Stomach smooth muscle (tissue), 2 donors: Measurements from ENCODE around the gene KIAA1958.
"Not testable (repeated sequence)": the region's sequence is repeated elsewhere in the genome, so short reads cannot be mapped to it uniquely, and the experiment has no call there.

Source experiments
- H3K27ac ChIP-seq: one replicate; pipeline ENCODE4 v1.7.0; 2013; ENCODE audit warnings: mild to moderate bottlenecking, low read length, inconsistent platforms
- H3K27me3 ChIP-seq, 2 donors: one replicate each; pipeline ENCODE4 v1.7.0; 2013; ENCODE audit warnings: low read length in 2 of 2; ENCODE audit not compliant: insufficient read depth in 2 of 2, control insufficient read depth in 1 of 2
- H3K36me3 ChIP-seq, 2 donors: one replicate each; pipeline ENCODE4 v1.7.0; 2013; ENCODE audit warnings: low read length in 2 of 2; ENCODE audit not compliant: control insufficient read depth in 2 of 2, insufficient read depth in 2 of 2
- H3K4me1 ChIP-seq: one replicate; pipeline ENCODE4 v1.7.0; 2013; ENCODE audit warnings: low read length; ENCODE audit not compliant: control insufficient read depth, insufficient read depth
- H3K4me3 ChIP-seq, 2 donors: one replicate each; pipeline ENCODE4 v1.7.0; 2013; ENCODE audit warnings: low read length in 2 of 2
- H3K9ac ChIP-seq, 2 donors: one replicate each; pipeline ENCODE4 v1.7.0; 2013; ENCODE audit warnings: low read length in 2 of 2, mild to moderate bottlenecking in 1 of 2
- H3K9me3 ChIP-seq, 2 donors: one replicate each; pipeline ENCODE4 v1.7.0; 2013; ENCODE audit warnings: low read length in 2 of 2; ENCODE audit not compliant: control insufficient read depth in 2 of 2
- donor health status: healthy.
- donor health status: Pancreatic carcinoma.

KIAA1958 gene

DNA sequence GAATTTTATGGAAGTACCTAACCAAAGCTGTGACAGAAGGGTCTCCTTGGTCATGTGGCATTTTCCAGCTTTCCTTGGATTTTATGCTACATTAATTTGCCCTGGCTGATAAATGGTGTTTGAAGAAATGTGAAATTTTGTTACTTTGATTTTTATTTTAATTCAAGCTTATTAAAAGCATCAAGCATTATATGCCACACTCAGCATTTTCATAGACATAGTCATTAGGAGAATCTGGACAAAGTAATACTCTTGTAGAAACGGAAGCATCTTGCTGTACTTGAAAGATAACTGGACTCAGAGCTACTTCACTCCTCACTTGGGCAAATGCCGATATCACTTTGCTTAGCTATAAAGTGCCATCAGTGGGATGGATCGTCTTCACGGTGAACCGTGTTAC lies 177.1 kb downstream of the KIAA1958 start:
- Histone ChIP-seq H3K27me3 (no peaks in the 10 kb centered on the region), H3K9ac (no peak overlapping the region), H3K9me3 (no peaks in the 10 kb centered on the region), H3K36me3 (peaks cover 0 to 6% of the 10 kb centered on the region in 2 donors), H3K27ac (no peak overlapping the region), H3K4me1 (no peaks in the 10 kb centered on the region), H3K4me3 (no peak overlapping the region)

DNA sequence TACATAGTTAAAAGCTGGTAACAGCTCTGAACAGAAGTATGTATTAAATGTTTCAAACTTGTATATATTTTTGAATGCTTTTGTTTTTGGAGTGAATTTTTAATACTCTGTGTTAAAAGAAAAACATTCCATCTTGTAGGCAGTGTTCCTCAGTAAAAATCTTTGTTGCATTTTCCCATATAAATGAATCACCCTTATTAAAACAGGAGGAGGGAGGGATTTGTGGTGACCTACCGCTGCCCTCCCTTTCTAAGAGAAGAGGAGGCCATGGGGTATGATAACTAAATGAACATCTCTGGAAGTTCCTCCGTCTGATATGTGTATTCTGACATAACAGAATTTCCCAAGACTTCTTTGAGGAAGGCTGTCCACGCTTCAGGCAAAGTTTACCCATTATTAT lies 177.9 kb downstream of the KIAA1958 start:
- H3K36me3 ChIP-seq, result peaks cover 0 to 3% of the 10 kb centered on the region in 2 donors
- H3K4me1 ChIP-seq, result no peaks in the 10 kb centered on the region
- no peak overlapping the region for H3K27ac ChIP-seq
- H3K27me3 ChIP-seq, result no peaks in the 10 kb centered on the region
- H3K9ac ChIP-seq, result no peak overlapping the region
- no peaks in the 10 kb centered on the region for H3K9me3 ChIP-seq
- H3K4me3 ChIP-seq, result no peak overlapping the region

DNA sequence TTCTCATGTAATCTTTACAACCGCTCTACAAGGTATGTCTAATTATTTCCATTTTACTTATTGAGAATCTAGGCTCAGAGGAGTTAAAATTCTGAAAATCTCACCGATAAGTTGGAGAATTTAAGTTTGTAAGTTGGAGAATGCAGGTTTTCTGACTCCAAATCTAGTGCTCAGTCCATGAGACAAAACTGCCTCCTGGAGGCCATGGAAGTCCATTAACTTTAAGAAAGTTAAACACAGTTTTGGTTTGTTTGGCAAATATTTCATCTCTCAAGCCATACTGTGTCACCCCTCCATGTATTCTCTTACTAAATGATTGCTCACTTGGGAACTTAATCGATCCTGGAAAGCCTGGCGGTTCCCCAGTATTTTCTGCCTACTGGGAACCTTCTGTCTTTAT lies 178.7 kb downstream of the KIAA1958 start:
- H3K4me3 ChIP-seq, result no peak overlapping the region
- no peaks in the 10 kb centered on the region for H3K27me3 ChIP-seq
- H3K9me3 ChIP-seq, result no peaks in the 10 kb centered on the region
- no peaks in the 10 kb centered on the region for H3K4me1 ChIP-seq
- no peak overlapping the region for H3K27ac ChIP-seq
- no peak overlapping the region for H3K9ac ChIP-seq
- no peaks in the 10 kb centered on the region for H3K36me3 ChIP-seq

DNA sequence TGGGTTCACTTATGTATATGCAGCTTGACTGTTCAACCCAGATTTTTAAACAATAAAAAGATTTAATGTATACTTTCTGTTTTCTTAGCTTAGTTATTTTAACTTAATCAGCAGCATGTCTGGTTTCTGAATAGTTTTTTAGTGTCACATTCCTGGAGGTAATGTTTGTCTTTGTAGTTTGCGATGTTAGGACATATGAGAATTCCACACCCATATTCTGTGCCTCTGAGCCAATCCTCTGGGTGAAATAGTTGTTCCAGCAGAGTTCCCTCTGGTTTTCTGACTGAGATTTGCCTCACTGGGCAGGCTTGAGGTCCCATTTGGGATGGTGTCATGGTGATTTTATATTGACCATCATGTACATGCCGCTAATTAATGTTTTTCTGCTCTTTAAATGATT lies 182.7 kb downstream of the KIAA1958 start:
- H3K4me1 ChIP-seq, result no peaks in the 10 kb centered on the region
- no peak overlapping the region for H3K27ac ChIP-seq
- H3K9ac ChIP-seq, result no peak overlapping the region
- no peak overlapping the region for H3K4me3 ChIP-seq
- no peaks in the 10 kb centered on the region for H3K9me3 ChIP-seq
- H3K27me3 ChIP-seq, result no peaks in the 10 kb centered on the region
- H3K36me3 ChIP-seq, result no peaks in the 10 kb centered on the region

DNA sequence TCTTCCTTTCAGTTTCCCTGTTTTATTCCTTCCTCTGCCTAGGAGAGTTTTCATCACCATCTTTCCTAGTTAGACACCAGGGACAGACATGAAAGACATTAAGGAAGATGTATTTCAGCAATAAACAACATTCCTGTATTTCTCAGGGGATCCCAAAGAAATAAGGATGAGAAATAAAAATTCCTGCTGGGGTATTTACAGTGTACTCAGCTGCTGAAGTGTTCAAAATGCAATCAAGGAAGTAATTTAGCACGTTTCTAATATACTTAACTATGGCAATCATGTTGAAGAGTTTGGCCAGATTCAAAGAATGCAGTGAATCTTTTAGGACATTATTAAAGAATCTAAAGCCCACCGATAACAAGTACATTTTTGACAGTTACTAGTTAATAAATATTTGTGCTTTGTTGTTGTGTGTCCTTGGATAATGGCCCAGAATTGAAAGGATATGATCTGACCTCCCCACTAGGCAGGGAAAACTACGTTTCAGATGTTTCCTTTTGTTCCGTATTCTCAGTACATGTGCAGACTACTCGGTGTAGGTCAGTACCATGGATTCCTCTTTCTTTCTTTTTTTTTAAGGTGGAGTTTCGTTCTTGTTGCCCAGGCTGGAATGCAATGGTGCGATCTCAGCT lies 184.5 kb downstream of the KIAA1958 start:
- no peaks in the 10 kb centered on the region for H3K9me3 ChIP-seq

DNA sequence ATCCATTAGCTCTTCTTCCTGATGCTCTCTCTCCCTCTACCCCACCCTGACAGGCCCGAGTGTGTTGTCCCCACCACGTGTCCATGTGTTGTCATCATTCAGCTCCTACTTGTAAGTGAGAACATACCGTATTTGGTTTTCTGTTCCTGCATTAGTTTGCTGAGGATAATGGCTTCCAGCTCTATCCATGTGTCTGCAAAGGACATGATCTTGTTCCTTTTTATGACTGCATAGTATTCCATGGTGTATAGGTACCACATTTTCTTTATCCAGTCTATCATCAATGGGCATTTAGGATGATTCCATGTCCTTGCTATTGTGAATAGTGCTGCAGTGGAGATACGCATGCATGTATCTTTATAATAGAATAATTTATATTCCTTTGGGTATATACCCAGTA lies 186.6 kb downstream of the KIAA1958 start:
- H3K9ac ChIP-seq, H3K4me1 ChIP-seq, H3K27ac ChIP-seq, H3K27me3 ChIP-seq, H3K9me3 ChIP-seq, H3K36me3 ChIP-seq, H3K4me3 ChIP-seq: not testable (repeated sequence)

More for the DNA sequence above, 184.5 kb downstream of the KIAA1958 start:
- H3K4me1 ChIP-seq, result no peaks in the 10 kb centered on the region
- H3K9ac ChIP-seq, result no peak overlapping the region
- no peak overlapping the region for H3K27ac ChIP-seq
- no peaks in the 10 kb centered on the region for H3K36me3 ChIP-seq
- H3K4me3 ChIP-seq, result no peak overlapping the region
- H3K27me3 ChIP-seq, result no peaks in the 10 kb centered on the region

DNA sequence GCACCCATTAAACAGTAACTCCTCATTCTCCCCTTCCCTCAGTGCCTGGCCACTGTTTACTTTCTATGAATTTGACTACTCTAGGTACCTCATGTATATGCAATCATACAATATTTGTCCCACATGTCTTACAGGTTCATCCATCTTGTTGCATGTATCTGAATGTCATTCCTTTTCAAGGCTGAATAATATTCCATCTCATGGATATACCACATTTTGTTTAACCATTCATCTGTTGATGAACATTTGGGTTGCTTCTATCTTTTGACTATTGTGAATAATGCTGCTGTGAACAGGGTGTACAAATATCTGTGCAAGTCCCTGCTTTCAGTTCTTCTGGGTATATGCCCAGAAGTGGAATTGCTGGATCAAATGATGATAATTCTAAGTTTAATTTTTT lies 190.4 kb downstream of the KIAA1958 start:
- Histone ChIP-seq H3K9ac (no peak overlapping the region), H3K4me1 (no peaks in the 10 kb centered on the region), H3K4me3 (no peak overlapping the region), H3K27me3 (no peaks in the 10 kb centered on the region), H3K36me3 (no peaks in the 10 kb centered on the region), H3K27ac (no peak overlapping the region), H3K9me3 (peaks cover 7 to 11% of the 10 kb centered on the region in 2 donors)

DNA sequence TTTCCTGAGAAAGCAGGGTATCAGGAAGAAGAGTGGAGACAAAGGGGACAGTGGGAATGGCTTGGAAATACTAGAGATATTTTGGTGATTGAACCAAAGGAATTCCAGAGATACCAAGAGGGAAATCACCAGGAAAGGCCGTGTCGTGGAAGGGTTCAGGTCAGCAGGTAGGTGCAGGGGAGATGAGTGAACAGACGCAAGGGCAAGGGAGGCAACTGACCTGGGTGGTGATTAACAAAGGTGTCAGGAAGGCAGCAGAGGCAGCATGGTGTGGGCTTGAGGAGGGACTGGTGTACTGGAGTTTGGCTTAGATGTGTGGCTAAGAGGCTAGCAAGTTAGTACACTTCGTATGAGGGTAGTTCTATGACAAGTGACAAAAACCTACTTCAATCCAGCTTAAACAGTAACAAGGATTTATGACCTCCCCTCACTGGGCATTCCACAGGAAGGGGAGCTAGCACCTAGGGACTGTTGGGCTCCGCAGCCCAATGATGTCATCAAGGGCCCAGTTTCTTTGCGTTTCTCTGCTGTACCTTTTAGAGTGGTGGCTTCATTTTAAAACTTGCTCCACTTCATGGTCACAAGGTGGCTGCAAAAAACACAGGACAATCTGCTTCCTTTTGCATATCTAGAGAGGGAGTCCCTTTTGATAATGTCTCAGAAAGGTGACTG lies 194.2 kb downstream of the KIAA1958 start:
- H3K9me3 ChIP-seq, result peaks cover 7 to 11% of the 10 kb centered on the region in 2 donors

DNA sequence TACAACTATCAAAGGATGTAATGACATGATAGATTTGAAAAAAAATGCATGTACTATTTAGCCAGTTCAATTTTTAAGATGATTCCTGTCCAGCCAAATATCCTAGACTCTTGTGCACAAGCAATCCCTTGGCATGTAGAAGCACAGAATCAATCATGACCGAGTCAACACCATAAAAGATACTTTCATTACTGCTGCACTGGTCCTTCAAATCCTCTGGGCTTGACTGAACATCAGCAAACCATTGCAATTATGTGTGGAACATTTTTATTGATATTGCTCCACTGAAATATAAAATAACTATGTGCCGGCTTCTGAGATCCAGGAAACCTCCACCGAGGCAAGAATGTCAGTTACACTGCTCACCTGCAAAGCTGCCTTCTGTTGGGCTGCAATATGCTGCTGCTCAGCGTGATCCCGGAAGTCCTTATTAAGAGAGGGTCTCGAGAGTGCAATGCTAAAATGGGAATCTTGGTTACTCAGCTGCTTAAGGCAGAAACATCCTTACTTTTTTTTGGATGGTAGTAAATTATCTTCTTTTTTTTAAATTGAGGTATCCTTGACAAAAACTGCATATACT lies 202.6 kb downstream of the KIAA1958 start:
- Histone ChIP-seq H3K36me3 (peaks cover 20 to 26% of the 10 kb centered on the region in 2 donors), H3K9me3 (no peaks in the 10 kb centered on the region)

More for the DNA sequence above, 194.2 kb downstream of the KIAA1958 start:
- H3K9ac ChIP-seq, result no peak overlapping the region
- H3K36me3 ChIP-seq, result peaks cover 0 to under 1% of the 10 kb centered on the region in 2 donors
- H3K4me3 ChIP-seq, result no peak overlapping the region
- H3K4me1 ChIP-seq, result no peaks in the 10 kb centered on the region
- H3K27ac ChIP-seq, result no peak overlapping the region
- no peaks in the 10 kb centered on the region for H3K27me3 ChIP-seq

DNA sequence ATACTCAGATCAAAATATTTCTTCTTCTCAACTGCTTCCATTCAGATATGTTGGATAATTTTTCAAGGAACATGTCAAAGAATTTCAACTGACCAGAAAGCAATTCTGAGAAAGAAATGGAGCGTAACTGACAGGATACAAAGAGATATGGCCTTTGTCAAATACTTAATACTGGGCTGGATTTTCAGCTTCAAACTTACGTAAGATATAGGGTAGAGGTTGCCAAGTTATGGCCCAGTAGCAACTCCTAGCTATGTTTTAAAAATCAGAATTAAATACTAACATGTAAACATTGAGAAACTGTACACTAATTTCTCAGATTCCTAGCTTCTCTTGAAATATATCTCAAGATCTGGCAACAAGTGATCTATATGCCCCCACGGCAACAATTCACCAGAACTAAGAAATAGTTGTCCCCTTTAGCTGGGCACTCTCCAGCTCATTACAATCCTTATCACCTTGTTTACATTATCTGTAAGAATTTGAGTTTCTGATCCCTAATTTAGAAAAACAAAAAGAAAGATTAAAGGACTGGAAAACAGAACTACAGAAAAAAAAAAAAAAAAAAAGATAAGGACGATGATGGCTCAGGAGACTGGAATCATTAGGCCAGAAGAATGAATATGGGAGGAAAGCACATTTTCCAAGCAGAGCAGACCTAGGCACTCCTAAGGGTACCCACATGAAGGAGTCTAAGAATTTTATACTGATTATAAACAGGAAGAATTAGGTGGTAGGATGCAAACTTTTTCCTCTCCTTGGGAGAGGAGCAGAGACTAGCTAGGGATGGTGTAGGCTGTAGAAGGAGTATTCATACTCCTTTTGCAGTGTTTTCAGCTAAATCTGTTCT lies 208.3 kb downstream of the KIAA1958 start:
- Histone ChIP-seq H3K4me1 (no peaks in the 10 kb centered on the region), H3K9ac (no peak overlapping the region), H3K4me3 (no peak overlapping the region), H3K27me3 (no peaks in the 10 kb centered on the region), H3K27ac (no peak overlapping the region), H3K9me3 (no peaks in the 10 kb centered on the region), H3K36me3 (peaks cover 13 to 24% of the 10 kb centered on the region in 2 donors)

More for the DNA sequence above, 202.6 kb downstream of the KIAA1958 start:
- no peaks in the 10 kb centered on the region for H3K27me3 ChIP-seq
- no peaks in the 10 kb centered on the region for H3K4me1 ChIP-seq
- H3K27ac ChIP-seq, result no peak overlapping the region
- H3K9ac ChIP-seq, result no peak overlapping the region
- H3K4me3 ChIP-seq, result no peak overlapping the region
